A204.1 (cell line): ENCODE measurements around the gene CPNE9.

ENCODE experiments used
- FAIRE-seq: peaks from 2 replicates; lab custom pipeline; 2012; peaks lifted over from hg19 to GRCh38; lab: Jason Lieb, UNC

CPNE9 gene

DNA sequence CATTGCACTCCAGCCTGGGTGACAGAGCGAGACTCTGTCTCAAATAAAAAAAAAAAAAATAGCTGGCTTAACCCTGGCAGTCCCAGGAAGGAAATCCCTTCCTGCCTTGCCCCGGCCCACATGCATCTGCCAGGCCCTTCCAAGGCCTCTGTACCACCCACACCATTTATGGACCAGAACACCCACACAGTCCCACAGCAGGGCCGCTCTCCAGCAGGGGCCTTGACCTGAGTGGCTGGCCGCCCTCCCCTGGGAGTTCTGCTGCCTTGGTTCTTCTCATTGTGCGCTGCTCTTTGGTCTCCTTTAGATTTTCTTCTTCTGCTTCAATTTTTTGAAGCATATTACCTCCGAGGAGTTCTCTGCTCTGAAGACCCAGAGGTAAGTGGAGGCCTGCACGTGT lies 16.1 kb upstream of the CPNE9 start:
- no peak for FAIRE-seq

DNA sequence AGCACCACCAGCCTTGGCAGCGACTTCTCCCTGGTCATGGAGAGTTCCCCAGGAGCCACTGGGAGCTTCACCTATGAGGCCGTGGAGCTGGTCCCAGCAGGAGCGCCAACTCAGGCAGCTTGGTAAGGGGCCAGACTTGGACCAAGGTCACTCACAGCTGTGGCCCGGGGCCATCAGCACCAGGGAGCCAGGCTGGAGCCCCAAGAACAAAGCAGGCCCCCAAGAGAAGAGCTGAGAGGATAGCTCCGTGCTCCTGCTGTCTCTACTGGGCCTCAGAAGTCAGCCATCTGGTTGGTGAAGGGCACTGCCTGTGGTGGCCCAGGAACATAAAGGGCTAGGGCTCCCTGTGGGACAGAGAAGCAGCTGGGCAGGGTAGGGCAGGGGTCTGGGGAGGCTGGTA lies 14.7 kb upstream of the CPNE9 start:
- no peak for FAIRE-seq

DNA sequence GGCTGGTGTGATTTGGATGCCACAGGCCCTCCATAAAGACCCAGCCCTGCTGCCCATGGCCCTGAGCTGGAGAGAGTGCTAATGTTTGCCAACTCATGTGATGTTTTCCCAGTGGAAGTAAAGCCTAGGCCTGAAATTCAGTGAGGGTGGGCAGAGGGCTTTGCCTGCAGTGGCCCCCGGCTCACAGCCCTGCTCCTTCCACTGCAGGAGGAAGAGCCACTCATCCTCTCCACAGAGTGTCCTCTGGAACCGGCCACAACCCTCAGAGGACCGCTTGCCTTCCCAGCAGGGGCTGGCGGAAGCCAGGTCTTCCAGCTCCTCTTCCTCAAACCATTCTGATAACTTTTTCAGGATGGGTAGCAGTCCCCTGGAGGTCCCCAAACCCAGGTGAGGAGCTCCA lies 13.9 kb upstream of the CPNE9 start:
- no peak for FAIRE-seq

- no peak for FAIRE-seq
These were observed 12.9 kb upstream of the CPNE9 start for GRCh38 chr3:9690451-9691450.

DNA sequence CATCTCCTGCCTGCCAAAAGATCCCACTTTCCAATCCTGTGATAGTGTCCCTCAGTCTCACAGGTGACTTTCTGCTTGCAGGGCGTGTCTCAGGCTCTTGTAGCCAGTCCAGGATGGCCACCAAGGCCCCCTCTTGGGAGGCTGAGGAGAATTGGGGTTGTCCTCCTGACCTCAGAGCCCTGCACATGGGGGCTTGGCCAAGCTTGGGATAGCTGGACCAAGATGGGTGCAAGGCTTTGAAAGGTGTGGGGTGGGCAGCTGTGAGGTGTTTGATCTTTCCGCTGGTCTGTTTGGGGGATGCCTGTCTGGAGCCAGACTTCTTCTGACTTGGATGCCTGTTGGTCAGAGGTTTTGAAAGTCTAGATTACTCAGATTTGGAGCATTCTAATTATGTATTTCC lies 12.0 kb upstream of the CPNE9 start:
- no peak for FAIRE-seq

- no peak for FAIRE-seq
These were observed 11.2 kb upstream of the CPNE9 start for GRCh38 chr3:9692416-9692815.

GRCh38 chr3:9695345-9695744 lies 8.3 kb upstream of the CPNE9 start:
- no peak for FAIRE-seq

GRCh38 chr3:9695746-9696145 lies 7.9 kb upstream of the CPNE9 start:
- FAIRE-seq = no peak

- no peak for FAIRE-seq
These were observed 7.0 kb upstream of the CPNE9 start for GRCh38 chr3:9696480-9697220.

DNA sequence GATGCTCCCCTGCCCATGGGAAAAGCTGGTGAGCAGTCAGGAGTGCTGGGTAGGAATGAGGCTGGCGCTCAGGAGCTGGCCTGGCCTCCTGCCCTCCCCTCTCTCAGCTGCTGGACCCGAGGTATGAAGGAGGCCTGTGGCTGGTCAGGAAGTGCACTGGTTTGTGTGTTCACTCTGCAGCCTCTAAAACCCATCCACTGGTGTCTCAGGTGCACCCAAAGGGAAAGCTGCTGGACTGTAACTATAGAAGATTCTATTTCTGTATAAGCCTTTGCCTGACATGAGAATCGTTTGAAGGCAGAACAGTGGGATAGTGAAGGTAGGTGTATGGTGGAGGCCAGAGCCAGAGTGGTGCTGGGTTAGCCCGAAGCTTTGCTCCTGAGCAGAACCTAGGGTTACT lies 5.7 kb upstream of the CPNE9 start:
- no peak for FAIRE-seq

- no peak for FAIRE-seq
These were observed 5.3 kb upstream of the CPNE9 start for GRCh38 chr3:9698293-9698692.

- FAIRE-seq = no peak
These were observed 3.1 kb upstream of the CPNE9 start for GRCh38 chr3:9700536-9700935.

GRCh38 chr3:9701006-9701405 lies 2.6 kb upstream of the CPNE9 start:
- no peak for FAIRE-seq

GRCh38 chr3:9701711-9702110 lies 1.9 kb upstream of the CPNE9 start:
- FAIRE-seq = no peak

- no peak for FAIRE-seq
These were observed 393 bp upstream of the CPNE9 start for GRCh38 chr3:9703240-9703639.

- no peak for FAIRE-seq
These were observed 1.0 kb downstream of the CPNE9 start for GRCh38 chr3:9704347-9705322.

- FAIRE-seq = no peak
These were observed 6.6 kb downstream of the CPNE9 start for GRCh38 chr3:9710174-9710739.

GRCh38 chr3:9712415-9712814 lies 8.8 kb downstream of the CPNE9 start:
- no peak for FAIRE-seq

GRCh38 chr3:9713142-9713541 lies 9.5 kb downstream of the CPNE9 start:
- FAIRE-seq = no peak

- no peak for FAIRE-seq
These were observed 11.5 kb downstream of the CPNE9 start for GRCh38 chr3:9715136-9715535.

GRCh38 chr3:9715764-9716437 lies 12.3 kb downstream of the CPNE9 start:
- no peak for FAIRE-seq
